ENCODE data around the gene SON.

DNA sequence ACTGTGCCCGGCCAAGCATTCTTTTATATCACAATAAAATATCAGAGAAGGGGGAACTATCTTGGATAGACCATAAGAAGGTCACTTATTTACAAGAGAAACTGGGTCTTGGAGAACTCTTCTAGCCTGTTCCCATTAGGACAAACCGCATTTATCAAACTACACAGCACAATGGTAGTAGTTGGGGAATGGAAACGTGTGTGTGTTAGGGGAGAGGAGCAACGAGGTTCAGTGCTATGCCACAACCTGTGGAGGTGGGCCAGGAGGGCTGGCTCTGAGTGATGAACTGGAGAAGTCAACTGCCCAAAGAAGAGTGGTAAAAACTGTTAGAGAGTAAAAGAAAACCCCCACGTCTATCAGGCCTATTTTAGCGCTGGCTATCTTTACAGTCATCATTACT is 44.1 kb downstream of the SON start:
- TF ChIP-seq, protein P1, sequence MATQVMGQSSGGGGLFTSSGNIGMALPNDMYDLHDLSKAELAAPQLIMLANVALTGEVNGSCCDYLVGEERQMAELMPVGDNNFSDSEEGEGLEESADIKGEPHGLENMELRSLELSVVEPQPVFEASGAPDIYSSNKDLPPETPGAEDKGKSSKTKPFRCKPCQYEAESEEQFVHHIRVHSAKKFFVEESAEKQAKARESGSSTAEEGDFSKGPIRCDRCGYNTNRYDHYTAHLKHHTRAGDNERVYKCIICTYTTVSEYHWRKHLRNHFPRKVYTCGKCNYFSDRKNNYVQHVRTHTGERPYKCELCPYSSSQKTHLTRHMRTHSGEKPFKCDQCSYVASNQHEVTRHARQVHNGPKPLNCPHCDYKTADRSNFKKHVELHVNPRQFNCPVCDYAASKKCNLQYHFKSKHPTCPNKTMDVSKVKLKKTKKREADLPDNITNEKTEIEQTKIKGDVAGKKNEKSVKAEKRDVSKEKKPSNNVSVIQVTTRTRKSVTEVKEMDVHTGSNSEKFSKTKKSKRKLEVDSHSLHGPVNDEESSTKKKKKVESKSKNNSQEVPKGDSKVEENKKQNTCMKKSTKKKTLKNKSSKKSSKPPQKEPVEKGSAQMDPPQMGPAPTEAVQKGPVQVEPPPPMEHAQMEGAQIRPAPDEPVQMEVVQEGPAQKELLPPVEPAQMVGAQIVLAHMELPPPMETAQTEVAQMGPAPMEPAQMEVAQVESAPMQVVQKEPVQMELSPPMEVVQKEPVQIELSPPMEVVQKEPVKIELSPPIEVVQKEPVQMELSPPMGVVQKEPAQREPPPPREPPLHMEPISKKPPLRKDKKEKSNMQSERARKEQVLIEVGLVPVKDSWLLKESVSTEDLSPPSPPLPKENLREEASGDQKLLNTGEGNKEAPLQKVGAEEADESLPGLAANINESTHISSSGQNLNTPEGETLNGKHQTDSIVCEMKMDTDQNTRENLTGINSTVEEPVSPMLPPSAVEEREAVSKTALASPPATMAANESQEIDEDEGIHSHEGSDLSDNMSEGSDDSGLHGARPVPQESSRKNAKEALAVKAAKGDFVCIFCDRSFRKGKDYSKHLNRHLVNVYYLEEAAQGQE (IDR thresholded peaks at IDR 0.05; ENCODE audit: borderline replicate concordance), result no peak
- no peak for TF ChIP-seq EP300 (conservative IDR thresholded peaks at IDR 0.05; ENCODE audit: poor library complexity, severe bottlenecking)
- no peak for TF ChIP-seq POLR2AphosphoS5 (IDR thresholded peaks at IDR 0.05)
- TF ChIP-seq, protein P2, sequence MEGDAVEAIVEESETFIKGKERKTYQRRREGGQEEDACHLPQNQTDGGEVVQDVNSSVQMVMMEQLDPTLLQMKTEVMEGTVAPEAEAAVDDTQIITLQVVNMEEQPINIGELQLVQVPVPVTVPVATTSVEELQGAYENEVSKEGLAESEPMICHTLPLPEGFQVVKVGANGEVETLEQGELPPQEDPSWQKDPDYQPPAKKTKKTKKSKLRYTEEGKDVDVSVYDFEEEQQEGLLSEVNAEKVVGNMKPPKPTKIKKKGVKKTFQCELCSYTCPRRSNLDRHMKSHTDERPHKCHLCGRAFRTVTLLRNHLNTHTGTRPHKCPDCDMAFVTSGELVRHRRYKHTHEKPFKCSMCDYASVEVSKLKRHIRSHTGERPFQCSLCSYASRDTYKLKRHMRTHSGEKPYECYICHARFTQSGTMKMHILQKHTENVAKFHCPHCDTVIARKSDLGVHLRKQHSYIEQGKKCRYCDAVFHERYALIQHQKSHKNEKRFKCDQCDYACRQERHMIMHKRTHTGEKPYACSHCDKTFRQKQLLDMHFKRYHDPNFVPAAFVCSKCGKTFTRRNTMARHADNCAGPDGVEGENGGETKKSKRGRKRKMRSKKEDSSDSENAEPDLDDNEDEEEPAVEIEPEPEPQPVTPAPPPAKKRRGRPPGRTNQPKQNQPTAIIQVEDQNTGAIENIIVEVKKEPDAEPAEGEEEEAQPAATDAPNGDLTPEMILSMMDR (IDR thresholded peaks at IDR 0.05; ENCODE audit: poor library complexity, severe bottlenecking), result no peak
- TF ChIP-seq TAF1 (IDR thresholded peaks at IDR 0.05; ENCODE audit: low read depth), result no peak

All from neural cell (in vitro differentiated cells).